ENCODE data around the gene YARS1. TPM values are rescaled to one million over a fixed set of nuclear protein-coding genes. Genes with fewer than 3 reads are reported as not detected.

Gene YARS1
- total RNA-seq, 1 experiment from 2014 or later, result 115 TPM

DNA sequence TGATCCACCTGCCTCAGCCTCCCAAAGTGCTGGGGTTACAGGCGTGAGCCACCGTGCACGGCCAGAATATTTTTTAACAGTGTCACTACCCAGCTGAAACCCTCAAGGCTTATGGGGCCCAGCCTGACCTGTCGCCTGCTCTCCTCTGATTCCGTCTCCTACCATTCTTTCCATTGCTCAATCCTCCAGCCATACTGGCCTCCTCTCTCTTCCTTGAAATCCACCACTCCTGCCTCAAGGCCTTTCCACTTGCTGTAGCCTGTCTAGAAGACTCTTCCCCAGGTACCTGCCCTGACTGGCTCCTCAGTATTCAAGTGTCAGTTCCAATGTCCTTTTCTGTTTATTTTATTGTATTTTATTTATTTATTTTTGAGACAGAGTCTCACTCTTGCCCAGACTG, 53.9 kb downstream of the YARS1 start:
- Histone ChIP-seq H2AFZ (ENCODE audit: low read length) (no peak overlapping the region), H3F3A (ENCODE audit: low read length, unreplicated experiment) (peaks cover 19% of the 10 kb centered on the region), H3K4me1 (ENCODE audit: insufficient read depth, low read length) (peaks cover 60% of the 10 kb centered on the region), H3K27me3 (ENCODE audit: low read length) (no peaks in the 10 kb centered on the region), H3K36me3 (ENCODE audit: low read depth, low read length) (peaks cover 13% of the 10 kb centered on the region; the same call in 1 of the 2 replicates), H3K4me2 (ENCODE audit: low read length) (no peak overlapping the region), H3K79me2 (ENCODE audit: low read length) (peaks cover 88% of the 10 kb centered on the region), H3K27ac (ENCODE audit: low read length) (no peak overlapping the region), H3K9ac (ENCODE audit: low read length) (no peak overlapping the region), H4K20me1 (ENCODE audit: low read length) (peaks cover 4% of the 10 kb centered on the region; the same call in 1 of the 2 replicates), H3K9me3 (ENCODE audit: low read length) (no peaks in the 10 kb centered on the region), H3K4me3 (ENCODE audit: low read length) (no peak overlapping the region), H3K9me2 (replicated peaks; ENCODE audit: low read length) (no peaks in the 10 kb centered on the region)
- TF ChIP-seq EZH2phosphoT487 (IDR thresholded peaks at IDR 0.05; ENCODE audit: borderline replicate concordance, low read length) (no peak), CTCF (conservative IDR thresholded peaks at IDR 0.05; ENCODE audit: low read depth, low read length) (no peak), EZH2 (IDR thresholded peaks at IDR 0.05; ENCODE audit: low read length, unreplicated experiment) (no peak)
- ATAC-seq, result no peak
- BruUV-seq (replicated peaks), result no TSS peak
- POLR2A ChIA-PET (ENCODE audit: unreplicated experiment), result no interaction called here
- CTCF ChIA-PET, result no interaction called here
- intact Hi-C loops (cut with micrococcal nuclease), result no loop called here
- DNase-seq, result no peak

DNA sequence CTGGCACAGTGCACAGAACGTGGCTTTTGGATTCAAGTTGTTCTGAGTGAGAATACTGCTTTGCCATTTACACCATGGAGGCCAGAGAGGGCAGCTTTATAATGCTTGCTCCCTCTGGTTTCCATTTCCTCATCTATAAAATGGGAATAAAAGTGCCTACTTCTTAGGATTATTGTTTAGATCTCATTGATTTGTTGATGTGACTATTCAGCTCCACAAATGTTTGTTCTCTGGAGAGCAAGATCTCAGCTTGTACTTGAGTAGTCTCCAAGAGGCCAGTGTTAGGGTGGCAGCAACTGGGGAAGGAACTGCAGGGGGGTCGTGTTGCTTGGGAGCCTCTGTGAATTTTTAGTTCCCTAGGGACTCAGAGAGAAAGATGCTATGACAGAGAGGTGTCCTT, 55.2 kb downstream of the YARS1 start:
- Histone ChIP-seq H3K4me3 (ENCODE audit: low read length) (no peak overlapping the region), H4K20me1 (ENCODE audit: low read length) (peaks cover 2% of the 10 kb centered on the region; the same call in 1 of the 2 replicates), H3K79me2 (ENCODE audit: low read length) (peaks cover 88% of the 10 kb centered on the region), H3K27me3 (ENCODE audit: low read length) (no peaks in the 10 kb centered on the region), H3K4me1 (ENCODE audit: insufficient read depth, low read length) (peaks cover 63% of the 10 kb centered on the region), H3K4me2 (ENCODE audit: low read length) (peak overlapping the region; percentile 97), H3K9me3 (ENCODE audit: low read length) (no peaks in the 10 kb centered on the region), H3F3A (ENCODE audit: low read length, unreplicated experiment) (peaks cover 19% of the 10 kb centered on the region), H3K36me3 (ENCODE audit: low read depth, low read length) (peaks cover 8% of the 10 kb centered on the region; the same call in 1 of the 2 replicates), H3K9me2 (replicated peaks; ENCODE audit: low read length) (no peaks in the 10 kb centered on the region), H2AFZ (ENCODE audit: low read length) (no peak overlapping the region), H3K27ac (ENCODE audit: low read length) (peak overlapping the region; percentile 99), H3K9ac (ENCODE audit: low read length) (peak overlapping the region; percentile 95; the same call in 1 of the 2 replicates)
- ChIA-PET CTCF (no interaction called here), POLR2A (ENCODE audit: unreplicated experiment) (interaction anchor here (0.7 kb wide), 1 partner anchor 84 kb away, joined by 6 read pairs; no protein-coding TSS in a partner anchor)
- ATAC-seq (no peak), DNase-seq (no peak)
- intact Hi-C loops (cut with micrococcal nuclease), result no loop called here
- BruUV-seq (replicated peaks), result no TSS peak
- TF ChIP-seq EZH2 (IDR thresholded peaks at IDR 0.05; ENCODE audit: low read length, unreplicated experiment), result no peak

DNA sequence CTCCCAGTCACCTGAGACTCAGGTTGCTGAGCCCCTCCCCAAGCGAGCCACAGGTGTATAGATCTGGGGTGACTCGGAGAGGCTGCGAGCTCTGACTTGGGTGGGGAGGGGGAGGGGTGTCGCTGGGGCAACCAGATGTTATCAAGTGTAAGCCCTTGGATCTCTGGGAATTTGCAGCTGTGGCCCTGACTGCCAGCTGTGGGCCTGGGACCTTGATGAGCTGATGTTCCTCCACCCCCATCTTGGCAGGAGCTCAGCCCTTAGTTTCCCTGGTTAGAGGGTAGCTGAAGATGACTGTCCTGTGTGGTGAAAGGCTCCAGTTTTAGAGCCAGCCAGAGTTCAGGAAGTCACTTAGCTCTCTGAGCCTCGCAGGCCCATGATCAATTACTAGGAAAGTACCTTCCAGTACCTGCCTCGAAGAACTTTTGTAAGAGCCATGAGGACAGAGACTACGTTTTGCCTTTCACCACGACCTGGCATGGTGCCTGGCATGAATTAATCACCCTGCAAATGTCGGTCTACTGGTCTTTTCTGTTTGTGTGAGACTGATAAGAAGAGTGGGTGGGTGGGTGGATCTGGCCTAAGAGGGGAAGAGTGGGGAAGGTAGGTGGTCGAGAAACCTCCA, 55.8 kb downstream of the YARS1 start:
- peak overlapping the region; percentile 97 for H3K4me2 ChIP-seq (ENCODE audit: low read length)
- no peak for TF ChIP-seq CTCF (conservative IDR thresholded peaks at IDR 0.05; ENCODE audit: low read depth, low read length)
- ATAC-seq, result peak; percentile 18
- intact Hi-C loops (cut with micrococcal nuclease), result no loop called here
- peak; percentile 95 for DNase-seq
- peaks cover 60% of the 10 kb centered on the region for H3K4me1 ChIP-seq (ENCODE audit: insufficient read depth, low read length)
- no TSS peak for BruUV-seq (replicated peaks)
- ChIA-PET CTCF (no interaction called here), POLR2A (ENCODE audit: unreplicated experiment) (no interaction called here)
- no peaks in the 10 kb centered on the region for H3K9me2 ChIP-seq (replicated peaks; ENCODE audit: low read length)
- peak overlapping the region; percentile 64; the same call in 1 of the 2 replicates for H3K4me3 ChIP-seq (ENCODE audit: low read length)
- no peaks in the 10 kb centered on the region for H3K27me3 ChIP-seq (ENCODE audit: low read length)
- peaks cover 19% of the 10 kb centered on the region for H3F3A ChIP-seq (ENCODE audit: low read length, unreplicated experiment)
- no peak overlapping the region for H2AFZ ChIP-seq (ENCODE audit: low read length)
- peak overlapping the region; percentile 95 for H3K9ac ChIP-seq (ENCODE audit: low read length)
- peaks cover 8% of the 10 kb centered on the region; the same call in 1 of the 2 replicates for H3K36me3 ChIP-seq (ENCODE audit: low read depth, low read length)
- no peaks in the 10 kb centered on the region for H4K20me1 ChIP-seq (ENCODE audit: low read length)
- H3K9me3 ChIP-seq (ENCODE audit: low read length), result no peaks in the 10 kb centered on the region
- H3K27ac ChIP-seq (ENCODE audit: low read length), result peak overlapping the region; percentile 99
- H3K79me2 ChIP-seq (ENCODE audit: low read length), result peaks cover 86% of the 10 kb centered on the region
